HUDEP-2 (cell line): ENCODE data around the gene MDH1B.
"Not testable (repeated sequence)": the region's sequence is repeated elsewhere in the genome, so short reads cannot be mapped to it uniquely, and the experiment has no call there.

Experiments
- DNase-seq, 76 experiments: peaks; one replicate each; lab custom pipeline; 2025; ENCODE audit not compliant: unreplicated experiment in 76 of 76; lab: John Stamatoyannopoulos, UW

The MDH1B gene

GRCh38 chr2:206774871-206775270 is 9.7 kb upstream of the MDH1B start:
- no peak for DNase-seq

GRCh38 chr2:206766057-206766930 is 1.2 kb upstream of the MDH1B start:
- DNase-seq, result no peak

GRCh38 chr2:206764673-206765241 is 371 bp downstream of the MDH1B start:
- no peak for DNase-seq

GRCh38 chr2:206756816-206757215 is 8.3 kb downstream of the MDH1B start:
- DNase-seq, result no peak

- no peak for DNase-seq
Observed at GRCh38 chr2:206740800-206741199, 24.3 kb downstream of the MDH1B start.

- no peak for DNase-seq
Observed at GRCh38 chr2:206739271-206739670, 25.9 kb downstream of the MDH1B start.

- no peak for DNase-seq
Observed at GRCh38 chr2:206736935-206737334, 28.2 kb downstream of the MDH1B start.

- no peak for DNase-seq
Observed at GRCh38 chr2:206733341-206733740, 31.8 kb downstream of the MDH1B start.

GRCh38 chr2:206728277-206729199 is 36.6 kb downstream of the MDH1B start:
- DNase-seq, result peak in 1 of 76 experiments; percentile 3

- no peak for DNase-seq
Observed at GRCh38 chr2:206727287-206727686, 37.8 kb downstream of the MDH1B start.

GRCh38 chr2:206723288-206723687 is 41.8 kb downstream of the MDH1B start:
- no peak for DNase-seq

- no peak for DNase-seq
Observed at GRCh38 chr2:206721256-206721920, 43.7 kb downstream of the MDH1B start.

- DNase-seq, result no peak
Observed at GRCh38 chr2:206718296-206718695, 46.8 kb downstream of the MDH1B start, which contains the start of gene DYTN. Gene DYTN, minus strand, starts transcription at chr2:206718396. Its CDS starts 117 bp downstream, at chr2:206718279.

- DNase-seq, result no peak
Observed at GRCh38 chr2:206716623-206717022, 48.5 kb downstream of the MDH1B start.

GRCh38 chr2:206715183-206715582 is 49.9 kb downstream of the MDH1B start:
- not testable (repeated sequence) for DNase-seq

GRCh38 chr2:206713746-206714145 is 51.4 kb downstream of the MDH1B start:
- no peak for DNase-seq

GRCh38 chr2:206708286-206708685 is 56.8 kb downstream of the MDH1B start:
- no peak for DNase-seq

- no peak for DNase-seq
Observed at GRCh38 chr2:206707164-206707701, 57.9 kb downstream of the MDH1B start.

GRCh38 chr2:206701952-206702605 is 63.0 kb downstream of the MDH1B start:
- no peak for DNase-seq

- DNase-seq, result no peak
Observed at GRCh38 chr2:206700156-206700555, 65.0 kb downstream of the MDH1B start.
